Measurements from ENCODE around the gene NT5C2. TPM values are rescaled to one million over a fixed set of nuclear protein-coding genes. Genes with fewer than 3 reads are reported as not detected.
"Not testable (repeated sequence)": the region's sequence is repeated elsewhere in the genome, so short reads cannot be mapped to it uniquely, and the experiment has no call there.

NT5C2 gene
- 95.2 TPM for total RNA-seq

DNA sequence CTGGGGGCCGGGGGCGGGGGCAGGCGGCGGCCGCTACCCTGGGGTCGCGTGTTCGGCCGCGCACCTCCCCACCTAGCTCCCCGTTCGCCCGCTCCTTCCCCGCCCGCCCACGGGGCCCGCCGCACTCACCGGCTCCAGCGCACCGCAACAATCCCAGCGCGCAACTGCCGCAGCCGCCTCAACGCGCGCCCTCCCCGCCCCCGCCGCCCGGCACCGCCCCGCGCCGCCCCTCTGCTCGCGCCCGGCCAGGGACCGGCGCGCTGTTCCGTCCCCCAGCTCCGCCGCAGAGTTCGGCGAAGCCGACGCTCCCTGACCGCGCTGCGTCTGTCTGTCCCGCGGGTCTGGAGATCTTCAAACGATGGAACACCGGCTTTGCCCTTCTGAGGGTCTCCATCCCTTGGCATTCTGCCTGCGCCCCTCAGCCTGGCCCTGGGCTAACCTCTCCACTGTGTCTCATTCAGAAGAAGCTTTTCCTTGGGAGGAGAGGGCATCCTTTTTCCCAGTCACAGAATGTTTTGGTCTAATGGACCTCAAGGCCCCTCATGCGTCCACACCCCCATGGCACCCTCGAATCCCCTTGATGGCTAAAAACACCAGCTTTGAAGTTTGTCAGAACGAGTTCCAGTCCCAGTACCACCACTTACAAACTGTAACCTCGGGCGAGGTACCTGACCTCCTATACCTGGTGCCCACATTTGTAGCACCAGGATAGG, at the start of gene NT5C2:
Gene NT5C2 (minus strand): TSS at position 166 of the 713 bp plus-strand sequence. CDS start 18,314 bp downstream, outside the sequence.
- DNase-seq (ENCODE audit: low spot score): peak; percentile 76

DNA sequence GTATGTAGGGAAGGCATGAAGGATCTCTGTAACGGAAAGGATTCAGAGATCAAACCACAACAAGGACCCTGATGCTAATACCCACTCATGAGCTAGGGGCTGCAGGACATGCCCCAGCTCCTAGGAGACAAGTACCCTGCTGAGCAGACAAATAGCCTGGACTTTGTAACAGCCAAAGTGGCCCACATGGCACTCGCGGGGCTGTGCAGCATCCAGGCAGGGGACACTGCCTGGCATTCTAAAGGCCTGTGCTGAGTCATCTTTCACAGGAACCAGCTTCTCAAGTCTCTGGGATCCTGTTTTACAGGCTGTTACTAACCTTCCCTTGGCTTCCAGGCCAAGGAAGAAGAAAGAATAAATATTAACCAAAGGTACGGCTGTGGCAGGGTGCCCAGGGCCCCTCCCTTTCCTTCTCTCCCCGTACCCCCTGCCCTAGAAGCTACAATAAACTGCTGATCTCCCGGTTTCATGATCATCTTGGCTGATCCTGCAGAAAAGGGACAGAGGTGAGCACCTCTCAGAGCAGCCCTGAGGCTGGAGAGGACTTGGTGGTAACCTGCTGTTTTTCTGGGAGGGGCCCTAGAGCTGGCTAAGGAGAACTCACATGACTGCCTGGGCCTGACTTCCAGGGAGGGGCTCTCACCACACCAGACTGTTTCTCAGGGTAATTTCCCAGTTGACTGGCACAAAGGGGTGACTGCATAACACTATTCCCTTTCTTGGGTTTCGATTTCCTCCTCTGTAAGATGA, 48.4 kb upstream of the NT5C2 start:
- peak; percentile 90 for DNase-seq (ENCODE audit: low spot score)

DNA sequence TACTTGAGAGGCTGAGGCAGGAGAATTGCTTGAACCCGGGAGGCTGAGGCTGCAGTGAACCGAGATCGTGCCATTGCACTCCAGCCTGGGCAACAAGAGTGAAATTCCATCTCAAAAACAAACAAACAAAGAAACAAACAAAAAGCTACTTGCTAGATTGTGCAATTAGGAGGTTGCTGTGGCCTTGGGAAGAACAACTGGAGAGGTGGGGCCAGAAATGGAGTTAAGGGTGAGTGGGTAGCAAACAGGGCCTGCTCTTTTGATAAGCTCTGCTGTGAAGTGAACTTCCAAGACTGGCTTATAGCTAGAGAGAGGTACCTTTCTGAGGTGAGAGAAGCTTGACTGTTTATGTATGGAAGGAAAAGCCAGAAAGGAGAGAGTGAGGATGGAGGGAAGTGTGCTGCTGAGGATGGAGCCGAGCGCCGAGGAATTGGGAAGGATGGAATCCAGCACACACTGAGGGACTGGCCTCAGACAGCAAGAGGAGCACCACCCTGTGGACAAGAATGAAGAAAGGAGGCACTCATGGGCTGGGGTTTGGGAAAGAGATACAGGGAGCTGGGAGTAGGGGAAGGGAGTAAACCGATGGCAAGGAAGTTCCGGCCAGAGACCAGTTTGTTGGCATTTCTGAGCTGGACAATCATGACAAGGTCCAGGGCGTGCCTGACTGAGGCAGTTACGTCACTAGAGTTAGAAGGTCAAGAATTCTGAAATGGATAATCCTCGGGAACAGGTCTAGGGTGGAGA, 45.6 kb upstream of the NT5C2 start:
- peak; percentile 85 for DNase-seq (ENCODE audit: low spot score)

DNA sequence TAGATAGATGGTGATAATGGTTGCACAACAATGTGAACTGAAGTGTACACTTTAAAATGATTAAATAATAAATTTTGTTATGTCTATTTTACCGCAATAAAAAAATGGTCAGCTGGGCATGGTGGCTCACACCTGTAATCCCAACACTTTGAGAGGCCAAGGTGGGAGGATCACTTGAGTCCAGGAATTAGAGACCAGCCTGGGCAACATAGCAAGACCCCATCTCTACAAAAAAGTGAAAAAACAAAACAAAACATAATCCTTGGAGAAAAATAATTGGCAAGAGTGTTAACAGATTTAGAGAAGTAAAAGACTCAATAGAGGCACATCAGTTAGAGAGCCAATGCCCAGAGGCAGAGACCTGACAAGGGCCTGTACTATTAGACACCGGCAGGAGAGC, 42.7 kb upstream of the NT5C2 start:
- no peak for DNase-seq (ENCODE audit: low spot score)

DNA sequence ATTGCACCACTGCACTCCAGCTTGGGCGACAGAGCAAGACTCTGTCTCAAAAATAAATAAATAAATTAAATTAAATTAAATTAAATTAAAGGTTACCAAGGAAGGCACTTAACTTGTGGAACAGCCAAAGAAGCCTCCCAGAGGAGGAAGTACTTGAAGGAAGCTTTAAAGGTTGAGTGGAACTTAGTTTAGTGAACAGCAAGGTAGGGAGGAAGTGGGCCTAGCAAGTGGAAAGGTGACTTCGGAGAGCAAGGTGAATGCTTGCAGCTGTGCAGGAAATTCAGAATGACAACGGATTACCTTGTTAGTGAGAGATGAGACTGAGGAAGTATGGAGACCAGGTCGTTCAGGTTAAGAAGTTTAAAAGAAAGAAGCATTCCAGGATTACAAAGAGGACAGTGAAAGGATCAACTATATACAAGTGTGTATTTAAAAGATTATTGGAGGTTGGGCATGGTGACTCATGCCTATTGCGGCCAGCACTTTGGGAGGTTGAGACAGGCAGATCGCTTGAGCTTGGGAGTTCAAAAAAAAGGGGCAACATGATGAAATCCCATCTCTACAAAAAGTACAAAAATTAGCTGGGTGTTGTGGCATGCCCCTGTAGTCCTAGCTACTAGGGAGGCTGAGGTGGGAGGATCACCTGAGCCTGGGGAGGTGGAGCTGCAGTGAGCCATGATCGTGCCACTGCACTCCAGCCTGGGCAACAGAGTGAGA, 39.9 kb upstream of the NT5C2 start:
- DNase-seq (ENCODE audit: low spot score): no peak

DNA sequence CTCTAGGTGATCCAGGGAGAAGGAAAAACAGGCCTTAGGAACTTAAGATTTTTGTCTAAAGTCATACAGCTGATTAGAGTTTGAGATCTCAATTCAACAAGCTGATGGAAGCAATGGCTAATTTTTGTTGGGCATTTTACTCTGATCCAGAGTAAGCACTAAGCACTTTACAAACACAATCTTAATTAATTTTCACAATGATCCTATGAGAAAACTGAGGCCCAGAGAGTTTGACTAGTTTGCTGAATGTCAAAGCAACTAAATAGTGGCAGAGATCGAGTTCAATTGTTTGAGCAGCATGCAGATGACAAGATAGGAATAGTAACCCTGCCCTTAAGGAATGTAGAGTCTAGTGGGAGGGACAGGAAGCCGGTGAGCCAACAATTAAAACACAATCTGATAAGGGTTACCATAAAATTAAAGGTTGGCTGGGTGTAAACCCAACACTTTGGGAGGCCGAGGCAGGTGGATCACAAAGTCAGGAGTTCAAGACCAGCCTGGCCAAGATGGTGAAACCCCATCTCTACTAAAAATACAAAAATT, 39.1 kb upstream of the NT5C2 start:
- DNase-seq (ENCODE audit: low spot score): no peak

DNA sequence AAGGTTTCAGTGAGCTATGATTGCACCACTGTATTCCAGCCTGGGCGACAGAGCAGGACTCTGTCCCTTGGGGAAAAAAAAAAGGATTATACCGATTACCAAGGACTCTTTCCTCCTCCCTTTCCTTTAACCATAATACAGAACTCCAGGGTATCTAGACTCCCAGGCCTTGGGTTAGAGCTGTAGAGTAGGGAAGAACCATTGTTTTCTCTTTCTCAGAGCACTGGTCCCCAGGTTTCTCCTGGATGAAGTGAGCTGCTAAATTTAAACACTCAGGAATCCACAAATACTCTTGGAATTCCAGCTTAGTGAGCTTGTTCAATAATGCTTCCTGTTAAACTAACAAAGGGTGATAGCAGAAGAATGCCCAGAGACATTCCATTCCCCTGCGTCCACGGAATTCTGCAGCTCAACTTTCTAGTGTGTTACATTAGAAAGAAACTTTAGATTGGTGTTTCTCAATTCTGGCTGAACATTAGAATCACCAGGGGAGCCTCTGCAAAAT, 38.0 kb upstream of the NT5C2 start:
- DNase-seq (ENCODE audit: low spot score): peak; percentile 50

DNA sequence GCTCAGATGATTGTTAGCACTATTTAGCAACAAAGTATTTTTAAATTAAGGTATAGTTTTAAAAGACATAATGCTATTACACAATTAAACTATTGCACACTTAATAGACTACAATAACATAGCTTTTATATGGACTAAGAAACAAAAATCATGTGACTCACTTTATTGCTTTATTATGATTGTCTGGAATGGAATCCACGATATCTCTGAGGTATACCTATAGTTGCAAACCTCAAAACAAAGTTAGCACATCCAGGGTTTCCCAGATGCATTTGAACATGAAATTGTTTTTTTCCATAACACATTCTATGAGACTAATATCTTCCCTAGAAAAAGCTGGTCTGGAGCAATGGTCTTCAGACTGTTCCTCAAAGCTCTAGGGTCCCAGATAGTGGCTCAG, 34.3 kb upstream of the NT5C2 start:
- no peak for DNase-seq (ENCODE audit: low spot score)

DNA sequence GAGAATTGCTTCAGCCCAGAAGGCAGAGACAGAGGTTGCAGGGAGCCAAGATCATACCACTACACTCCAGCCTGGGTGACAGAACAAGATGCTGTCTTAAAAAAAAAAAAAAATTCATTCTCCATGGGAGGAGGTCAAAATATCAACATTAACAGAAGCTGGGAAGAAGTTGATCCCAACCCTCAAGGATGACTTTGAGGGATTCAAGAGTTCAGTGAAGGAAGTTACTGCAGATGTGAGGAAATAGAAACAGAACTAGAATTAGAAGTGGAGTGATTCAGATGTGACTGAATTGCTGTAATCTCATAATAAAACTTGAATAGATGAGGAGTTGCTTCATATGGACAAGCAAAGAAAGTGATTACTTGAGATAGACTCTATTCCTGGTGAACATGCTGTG, 32.9 kb upstream of the NT5C2 start:
- no peak for DNase-seq (ENCODE audit: low spot score)

DNA sequence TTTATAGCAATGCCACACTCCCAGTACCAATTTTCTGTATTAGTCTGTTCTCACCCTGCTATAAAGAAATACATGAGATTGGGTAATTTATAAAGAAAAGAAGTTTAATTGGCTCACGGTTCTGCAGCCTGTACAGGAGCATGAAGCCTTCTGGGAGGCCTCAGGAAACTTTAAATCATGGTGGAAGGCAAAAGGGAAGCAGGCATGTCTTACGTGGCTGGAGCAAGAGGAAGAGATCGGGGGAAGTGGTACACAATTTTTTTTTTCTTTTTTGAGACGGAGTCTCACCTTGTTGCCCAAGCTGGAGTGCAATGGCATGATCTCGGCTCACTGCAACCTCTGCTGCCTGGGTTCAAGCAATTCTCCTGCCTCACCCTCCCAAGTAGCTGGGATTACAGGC, 31.6 kb upstream of the NT5C2 start:
- not testable (repeated sequence) for DNase-seq (ENCODE audit: low spot score)

DNA sequence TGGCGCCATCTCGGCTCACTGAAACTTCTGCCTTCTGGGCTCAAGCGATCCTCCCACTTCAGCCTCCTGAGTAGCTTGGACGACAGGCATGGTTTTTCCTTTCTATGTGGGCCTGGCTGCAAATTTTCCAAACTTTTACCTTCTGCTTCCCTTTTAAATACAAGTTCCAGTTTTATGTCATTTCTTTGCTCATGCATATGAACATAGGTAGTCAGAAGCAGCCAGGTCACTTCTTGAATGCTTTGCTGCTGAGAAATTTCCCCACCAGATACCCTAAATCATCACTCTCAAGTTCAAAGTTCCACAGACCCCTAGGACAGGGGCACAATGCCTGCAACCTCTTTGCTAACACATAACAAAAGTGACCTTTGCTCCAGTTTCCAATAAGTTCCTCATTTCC, 31.1 kb upstream of the NT5C2 start:
- DNase-seq (ENCODE audit: low spot score): no peak

DNA sequence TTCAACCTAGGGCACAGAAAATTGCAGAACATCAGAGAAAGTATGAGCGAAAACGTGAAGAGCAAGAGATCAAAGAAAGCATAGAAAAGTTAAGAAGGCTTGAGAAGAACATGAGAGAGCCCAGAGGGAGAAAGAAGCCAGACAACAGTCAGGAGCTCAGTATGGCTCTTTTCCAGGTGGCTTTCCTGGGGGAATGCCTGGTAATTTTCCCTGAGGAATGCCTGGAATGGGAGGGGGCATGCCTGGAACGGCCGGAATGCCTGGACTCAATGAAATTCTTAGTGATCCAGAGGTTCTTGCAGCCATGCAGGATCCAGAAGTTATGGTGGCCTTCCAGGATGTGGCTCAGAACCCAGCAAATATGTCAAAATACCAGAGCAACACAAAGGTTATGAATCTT, 23.3 kb upstream of the NT5C2 start:
- not testable (repeated sequence) for DNase-seq (ENCODE audit: low spot score)

DNA sequence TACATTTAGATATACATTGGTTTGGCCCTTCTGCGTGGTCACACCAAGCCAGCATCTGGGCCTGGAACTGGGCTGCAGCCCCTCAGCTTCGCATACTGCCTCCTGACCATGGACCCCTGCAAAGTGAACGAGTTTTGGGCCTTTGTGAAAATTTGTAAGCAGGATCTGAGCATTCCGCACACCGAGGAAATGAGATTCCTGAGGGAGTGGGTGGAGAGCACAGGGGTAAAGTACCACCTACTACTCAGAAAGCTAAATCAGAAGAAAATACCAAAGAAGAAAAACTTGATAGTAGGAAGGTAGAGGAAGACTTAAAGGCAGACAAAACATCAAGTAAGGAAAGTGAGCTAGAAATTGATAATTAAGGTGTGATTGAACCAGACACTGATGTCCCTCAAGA, 22.5 kb upstream of the NT5C2 start:
- DNase-seq (ENCODE audit: low spot score): no peak

DNA sequence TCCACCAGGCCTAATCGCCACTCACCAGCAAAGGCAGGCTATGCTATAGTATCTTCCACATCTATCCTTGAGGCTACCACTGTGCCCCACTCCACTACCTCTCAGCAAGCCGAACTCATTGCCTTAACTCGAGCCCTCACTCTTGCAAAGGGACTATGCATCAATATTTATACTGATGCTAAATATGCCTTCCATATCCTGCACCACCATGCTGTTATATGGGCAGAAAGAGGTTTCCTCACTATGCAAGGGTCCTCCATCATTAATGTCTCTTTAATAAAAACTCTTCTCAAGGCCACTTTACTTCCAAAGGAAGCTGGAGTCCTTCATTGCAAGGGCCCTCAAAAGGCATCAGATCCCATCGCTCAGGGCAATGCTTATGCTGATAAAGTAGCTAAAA, 17.2 kb upstream of the NT5C2 start:
- not testable (repeated sequence) for DNase-seq (ENCODE audit: low spot score)

DNA sequence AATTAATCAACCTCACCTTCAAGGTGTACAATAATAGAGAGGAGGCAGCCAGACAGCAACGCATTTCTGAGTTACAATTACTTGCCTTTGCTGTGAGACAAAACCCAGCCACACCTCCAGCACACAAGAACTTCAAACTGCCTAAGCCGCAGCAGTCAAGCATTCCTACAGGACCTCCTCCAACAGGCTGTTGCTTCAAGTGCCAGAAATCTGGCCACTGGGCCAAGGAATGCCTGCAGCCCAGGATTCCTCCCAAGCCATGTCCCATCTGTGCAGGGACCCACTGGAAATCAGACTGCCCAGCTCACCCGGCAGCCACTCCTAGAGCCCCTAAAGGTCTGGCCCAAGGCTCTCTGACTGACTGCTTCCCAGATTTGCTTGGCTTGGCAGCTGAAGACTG, 14.6 kb upstream of the NT5C2 start:
- DNase-seq (ENCODE audit: low spot score): peak; percentile 13

DNA sequence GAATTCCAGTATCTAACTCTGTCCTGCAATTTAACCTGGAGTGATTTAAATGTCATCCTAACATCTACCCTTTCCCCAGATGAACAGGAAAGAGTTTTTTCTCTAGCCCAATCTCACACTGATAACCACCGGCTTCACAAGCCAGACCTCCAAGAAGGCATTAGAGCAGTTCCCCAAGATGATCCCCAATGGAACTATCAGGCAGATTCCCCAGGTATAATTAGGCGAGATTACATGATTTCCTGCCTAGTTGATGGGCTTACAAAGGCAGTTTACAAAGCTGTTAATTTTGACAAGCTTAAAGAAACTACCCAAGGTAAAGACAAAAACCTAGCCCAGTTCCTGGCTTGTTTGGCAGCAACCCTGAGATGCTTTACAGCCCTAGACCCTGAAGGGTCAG, 14.1 kb upstream of the NT5C2 start:
- DNase-seq (ENCODE audit: low spot score): no peak

DNA sequence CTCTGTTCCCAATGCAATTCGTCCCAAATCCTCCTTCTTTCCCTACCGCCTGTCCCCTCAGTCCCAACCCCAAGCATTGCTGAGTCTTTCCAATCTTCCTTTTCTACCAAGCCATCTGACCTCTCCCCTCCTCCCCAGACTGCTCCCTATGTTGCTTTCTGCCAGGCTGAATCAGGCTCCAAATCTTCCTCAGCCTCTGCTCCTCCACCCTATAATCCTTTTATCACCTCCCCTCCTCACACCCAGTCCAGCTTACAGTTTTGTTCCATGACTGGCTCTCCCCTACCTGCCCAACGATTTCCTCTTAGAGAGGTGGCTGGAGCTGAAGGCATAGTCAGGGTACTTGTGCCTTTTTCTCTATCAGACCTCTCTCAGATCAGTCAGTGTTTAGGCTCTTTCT, 13.6 kb upstream of the NT5C2 start:
- DNase-seq (ENCODE audit: low spot score): not testable (repeated sequence)

DNA sequence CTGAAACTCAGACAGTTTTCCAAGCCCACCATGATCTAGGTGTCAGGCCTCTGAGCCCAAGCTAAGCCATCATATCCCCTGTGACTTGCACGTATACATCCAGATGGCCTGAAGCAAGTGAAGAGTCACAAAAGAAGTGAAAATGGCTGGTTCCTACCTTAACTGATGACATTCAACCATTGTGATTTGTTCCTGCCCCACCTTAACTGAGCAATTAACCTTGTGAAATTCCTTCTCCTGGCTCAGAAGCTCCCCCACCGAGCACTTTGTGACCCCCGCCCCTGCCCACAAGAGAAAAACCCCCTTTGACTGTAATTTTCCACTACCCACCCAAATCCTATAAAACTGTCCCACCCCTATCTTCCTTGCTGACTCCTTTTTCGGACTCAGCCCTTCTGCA, 12.3 kb upstream of the NT5C2 start:
- DNase-seq (ENCODE audit: low spot score): not testable (repeated sequence)

DNA sequence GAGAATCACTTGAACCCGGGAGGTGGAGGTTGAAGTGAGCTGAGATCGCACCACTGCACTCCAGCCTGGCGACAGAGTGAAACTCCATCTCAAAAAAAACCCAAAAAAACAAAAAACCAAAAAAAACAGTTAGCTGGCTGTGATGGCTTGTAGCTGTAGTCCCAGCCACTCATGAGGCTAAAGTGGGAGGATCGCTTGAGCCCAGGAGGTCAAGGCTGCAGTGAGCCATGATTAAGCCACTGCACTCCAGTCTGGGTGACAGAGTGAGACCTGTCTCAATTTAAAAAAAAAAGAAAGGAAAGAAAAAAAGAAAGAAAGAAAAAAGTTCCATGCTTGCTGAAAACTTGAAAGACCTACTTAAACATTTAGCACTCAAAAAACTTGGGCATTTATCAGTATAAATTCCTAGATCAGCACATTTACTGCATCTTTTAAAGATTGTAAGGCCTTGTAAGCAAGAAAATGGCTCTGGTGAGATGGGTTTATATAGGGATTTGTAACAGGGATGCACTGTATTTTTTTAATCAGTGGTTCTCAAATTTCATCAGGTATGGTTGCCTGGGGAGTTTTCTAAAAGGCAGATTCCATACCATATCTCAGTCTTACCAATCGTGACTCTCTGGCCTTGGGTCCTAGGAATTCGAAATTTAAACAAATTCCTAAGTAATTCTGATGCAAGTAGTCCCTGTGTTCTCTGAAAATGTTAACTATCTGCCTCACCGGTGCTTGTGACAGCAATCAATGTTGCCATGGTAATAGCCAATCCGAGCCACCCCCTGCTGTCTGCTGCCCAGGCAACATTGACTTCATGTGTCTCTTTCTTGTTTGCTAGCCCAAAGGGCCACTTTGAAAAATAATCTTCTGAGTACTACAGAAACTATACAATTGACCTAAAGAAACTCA, 11.5 kb upstream of the NT5C2 start:
- peak; percentile 53 for DNase-seq (ENCODE audit: low spot score)

DNA sequence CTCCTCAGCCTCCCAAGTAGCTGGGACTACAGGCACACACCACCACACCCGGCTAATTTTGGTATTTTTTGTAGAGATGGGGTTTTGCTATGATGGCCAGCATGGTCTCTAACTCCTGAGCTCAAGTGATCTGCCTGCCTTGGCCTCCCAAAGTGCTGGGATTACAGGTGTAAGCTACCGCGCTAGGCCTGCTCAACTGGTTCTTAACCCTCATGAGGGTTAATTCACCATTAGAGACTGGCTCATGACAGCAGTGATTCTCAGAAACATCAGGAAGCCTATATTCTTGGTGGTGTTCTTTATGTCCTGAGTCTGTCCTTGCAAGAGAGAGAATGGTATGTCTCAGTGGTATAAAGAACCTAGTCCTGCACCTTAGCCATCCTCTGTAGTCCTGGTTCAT, 10.4 kb upstream of the NT5C2 start:
- DNase-seq (ENCODE audit: low spot score): no peak

Data from mucosa of gallbladder (tissue), 1 donor.